GM18858 (cell line): ENCODE measurements around the gene RPTN.

Experiments used
- ATAC-seq: cut with Tn5 transposase; IDR thresholded peaks from one replicate; pipeline ENCODE4 v1.9.1; 2021; ENCODE audit not compliant: unreplicated experiment

The RPTN gene

DNA sequence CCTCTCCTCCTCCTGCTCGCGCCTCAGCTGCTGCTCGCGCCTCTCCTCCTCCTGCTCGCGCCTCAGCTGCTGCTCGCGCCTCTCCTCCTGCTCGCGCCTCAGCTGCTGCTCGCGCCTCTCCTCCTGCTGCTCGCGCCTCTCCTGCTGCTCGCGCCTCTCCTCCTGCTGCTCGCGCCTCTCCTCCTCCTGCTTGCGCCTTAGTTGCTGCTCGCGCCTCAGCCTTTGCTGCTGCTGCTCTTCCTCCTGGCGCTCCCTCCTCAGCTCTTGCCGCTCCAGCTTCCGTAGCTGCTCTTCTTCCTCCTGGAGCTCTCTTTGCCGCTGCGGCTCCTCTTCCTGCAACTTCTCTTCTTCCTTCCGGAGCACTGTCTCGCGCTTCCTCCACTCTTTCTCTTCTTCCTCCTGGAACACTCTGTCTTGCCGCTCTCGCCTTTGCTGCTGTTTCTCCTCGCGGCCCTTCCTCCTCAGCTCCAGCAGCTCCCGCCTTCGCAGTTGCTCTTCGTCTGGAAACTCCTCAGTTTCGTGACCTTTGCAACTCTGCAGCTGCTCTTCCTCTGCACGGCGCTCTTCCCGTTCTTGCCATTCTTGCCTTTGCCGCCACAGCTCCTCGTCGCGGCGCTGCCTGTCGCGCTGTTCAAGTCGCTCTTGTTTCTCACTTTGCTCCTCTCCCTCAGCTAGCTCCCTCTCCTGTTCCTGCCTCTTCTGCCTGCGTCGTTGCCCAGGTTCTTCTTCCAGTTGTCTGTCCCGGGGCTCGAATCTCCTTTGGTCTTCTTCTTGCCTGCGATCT is 46.7 kb downstream of the RPTN start:
- no peak for ATAC-seq

DNA sequence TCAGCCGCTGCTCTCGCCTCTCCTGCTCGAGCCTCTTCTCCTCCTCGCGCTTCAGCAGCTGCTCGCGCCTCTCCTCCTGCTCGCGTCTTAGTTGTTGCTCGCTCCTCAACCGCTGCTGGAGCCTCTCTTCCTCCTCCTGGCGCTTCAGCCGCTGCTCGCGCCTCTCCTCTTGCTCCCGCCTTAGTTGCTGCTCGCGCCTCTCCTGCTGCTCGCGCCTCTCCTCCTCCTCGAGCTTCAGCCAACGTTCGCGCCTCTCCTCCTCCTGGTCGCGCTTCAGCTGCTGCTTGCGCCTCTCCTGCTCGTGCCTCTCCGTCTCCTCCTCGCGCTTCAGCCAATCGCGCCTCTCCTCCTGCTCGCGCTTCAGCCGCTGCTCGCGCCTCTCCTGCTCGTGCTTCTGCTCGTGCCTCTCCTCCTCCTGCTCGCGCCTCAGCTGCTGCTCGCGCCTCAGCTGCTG is 47.5 kb downstream of the RPTN start:
- no peak for ATAC-seq

DNA sequence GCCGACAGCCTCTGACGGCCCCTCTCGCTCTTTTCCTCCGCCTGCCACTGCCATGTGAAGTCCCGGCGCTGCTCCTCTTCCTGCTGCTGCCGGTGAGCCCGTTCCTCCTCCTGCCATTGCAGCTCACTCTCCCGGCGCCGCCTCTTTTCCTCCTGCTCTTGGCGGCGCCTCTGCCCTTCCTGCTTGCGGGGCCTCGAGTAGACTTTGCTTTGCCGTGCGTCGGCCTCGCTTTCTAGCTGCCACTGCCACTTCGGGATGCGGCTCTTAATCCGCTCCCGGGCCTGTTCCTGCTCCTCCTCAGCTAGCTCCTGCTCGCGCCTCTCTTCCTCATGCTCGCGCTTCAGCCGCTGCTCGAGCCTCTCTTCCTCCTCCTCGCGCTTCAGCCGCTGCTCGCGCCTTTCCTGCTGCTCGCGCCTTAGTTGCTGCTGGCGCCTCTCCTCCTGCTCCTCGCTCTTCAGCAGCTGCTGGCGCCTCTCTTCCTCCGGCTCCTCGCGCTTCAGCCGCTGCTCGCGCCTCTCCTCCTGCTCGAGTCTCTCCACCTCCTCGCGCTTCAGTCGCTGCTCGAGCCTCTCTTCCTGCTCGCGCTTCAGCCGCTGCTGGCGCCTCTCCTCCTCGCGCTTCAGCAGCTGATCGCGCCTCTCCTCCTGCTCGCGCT is 48.0 kb downstream of the RPTN start:
- no peak for ATAC-seq

DNA sequence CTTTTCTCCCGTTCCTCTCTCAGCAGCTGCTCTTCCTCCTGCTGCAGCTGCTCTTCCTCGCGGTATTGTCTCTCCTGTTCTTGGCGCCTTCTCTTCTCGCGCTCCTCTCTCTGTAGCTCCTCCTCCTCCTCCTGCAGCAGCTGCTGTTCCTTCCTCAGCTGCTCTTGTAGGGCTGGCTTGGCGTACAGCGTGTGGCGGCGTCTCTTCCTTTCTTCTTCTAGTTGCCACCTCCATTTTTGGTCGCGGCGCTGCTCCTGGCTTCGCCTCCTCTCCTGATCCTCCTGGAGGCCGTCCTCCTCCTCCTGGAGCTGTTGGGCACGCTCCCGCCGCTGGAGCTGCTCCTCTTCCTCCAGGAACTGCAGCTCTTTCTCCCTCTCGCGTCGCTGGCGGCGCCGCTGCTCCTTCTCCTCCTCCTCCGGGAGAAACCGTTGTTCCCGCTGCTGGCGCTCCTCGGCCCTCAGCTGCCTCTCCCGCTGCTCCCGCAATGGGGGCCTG is 48.6 kb downstream of the RPTN start:
- ATAC-seq: no peak

DNA sequence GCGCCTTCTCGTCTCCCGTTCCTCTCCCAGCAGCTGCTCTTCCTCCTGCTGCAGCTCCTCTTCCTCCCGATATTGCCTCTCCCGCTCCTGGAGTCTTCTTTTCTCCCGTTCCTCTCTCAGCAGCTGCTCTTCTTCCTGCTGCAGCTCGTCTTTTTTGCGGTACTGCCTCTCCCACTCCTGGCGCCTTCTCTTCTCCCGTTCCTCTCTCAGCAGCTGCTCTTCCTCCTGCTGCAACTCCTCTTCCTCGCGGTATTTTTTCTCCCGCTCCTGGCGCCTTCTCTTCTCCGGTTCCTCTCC is 49.1 kb downstream of the RPTN start:
- ATAC-seq: no peak

DNA sequence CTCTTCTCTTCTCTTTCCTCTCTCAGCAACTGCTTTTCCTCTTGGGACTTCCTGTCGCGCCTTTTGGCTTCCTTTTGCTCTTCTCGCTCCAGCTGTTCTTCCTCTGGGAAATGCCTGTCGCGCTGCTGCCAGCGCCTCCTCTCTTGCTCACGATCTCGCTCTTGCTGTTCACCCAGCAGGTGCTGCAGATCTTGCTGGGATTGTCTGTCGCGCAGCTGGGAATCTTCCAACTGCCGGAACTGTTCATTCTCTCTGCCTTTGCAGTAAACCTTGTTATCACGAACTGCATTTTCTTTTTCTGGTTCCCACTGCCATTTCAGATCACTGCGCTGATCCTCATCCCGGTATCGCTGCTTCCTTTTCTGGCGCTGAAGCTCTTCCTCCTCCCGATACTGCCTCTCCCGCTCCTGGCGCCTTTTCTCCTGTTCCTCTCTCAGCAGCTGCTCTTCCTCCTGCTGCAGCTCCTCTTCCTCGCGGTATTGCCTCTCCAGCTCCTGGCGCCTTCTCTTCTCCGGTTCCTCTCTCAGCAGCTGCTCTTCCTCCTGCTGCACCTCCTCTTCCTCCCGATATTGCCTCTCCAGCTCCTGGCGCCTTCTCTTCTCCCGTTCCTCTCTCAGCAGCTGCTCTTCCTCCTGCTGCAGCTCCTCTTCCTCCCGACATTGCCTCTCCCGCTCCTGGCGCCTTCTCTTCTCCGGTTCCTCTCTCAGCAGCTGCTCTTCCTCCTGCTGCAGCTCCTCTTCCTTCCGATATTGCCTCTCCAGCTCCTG is 49.6 kb downstream of the RPTN start:
- ATAC-seq: no peak

DNA sequence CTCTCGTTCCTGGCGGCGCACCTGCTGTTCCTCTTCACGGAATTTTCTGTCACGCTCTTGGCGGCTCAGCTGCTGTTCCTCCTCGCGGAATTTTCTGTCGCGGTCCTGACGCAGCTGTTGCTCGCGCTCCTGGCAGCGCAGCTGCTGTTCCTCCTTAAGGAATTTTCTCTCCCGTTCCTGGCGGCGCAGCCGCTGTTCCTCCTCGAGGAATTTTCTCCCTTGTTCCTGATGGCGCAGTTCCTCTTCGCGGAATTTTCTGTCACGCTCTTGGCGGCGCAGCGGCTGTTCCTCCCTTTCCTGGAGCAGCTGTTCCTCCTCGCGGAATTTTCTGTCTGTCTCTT is 50.2 kb downstream of the RPTN start:
- ATAC-seq: no peak

DNA sequence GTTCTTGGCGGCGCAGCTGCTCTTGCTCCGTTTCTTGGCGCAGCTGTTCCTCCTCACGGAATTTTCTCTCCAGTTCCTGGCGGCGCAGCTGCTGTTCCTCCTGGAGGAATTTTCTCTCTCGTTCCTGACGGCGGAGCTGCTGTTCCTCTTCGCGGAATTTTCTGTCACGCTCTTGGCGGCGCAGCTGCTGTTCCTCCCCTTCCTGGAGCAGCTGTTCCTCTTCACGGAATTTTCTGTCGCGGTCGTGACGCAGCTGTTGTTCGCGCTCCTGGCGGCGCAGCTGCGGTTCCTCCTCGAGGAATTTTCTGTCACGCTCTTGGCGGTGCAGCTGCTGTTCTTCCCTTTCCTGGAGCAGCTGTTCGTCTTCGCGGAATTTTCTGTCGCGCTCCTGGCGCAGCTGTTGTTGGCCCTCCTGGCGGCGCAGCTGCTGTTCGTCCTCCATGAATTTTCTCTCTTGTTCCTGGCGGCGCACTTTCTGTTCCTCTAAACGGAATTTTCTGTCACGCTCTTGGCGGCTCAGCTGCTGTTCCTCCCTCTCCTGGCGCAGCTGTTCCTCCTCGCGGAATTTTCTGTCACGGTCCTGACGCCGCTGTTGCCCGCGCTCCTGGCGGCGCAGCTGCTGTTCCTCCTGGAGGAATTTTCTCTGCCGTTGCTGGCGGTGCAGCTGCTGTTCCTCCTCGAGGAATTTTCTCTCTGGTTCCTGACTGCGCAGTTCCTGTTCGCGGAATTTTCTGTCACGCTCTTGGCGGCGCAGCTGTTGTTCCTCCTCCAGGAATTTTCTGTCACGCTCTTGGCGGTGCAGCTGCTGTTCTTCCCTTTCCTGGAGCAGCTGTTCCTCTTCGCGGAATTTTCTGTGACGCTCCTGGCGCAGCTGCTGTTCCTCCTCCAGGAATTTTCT is 50.8 kb downstream of the RPTN start:
- ATAC-seq: no peak

DNA sequence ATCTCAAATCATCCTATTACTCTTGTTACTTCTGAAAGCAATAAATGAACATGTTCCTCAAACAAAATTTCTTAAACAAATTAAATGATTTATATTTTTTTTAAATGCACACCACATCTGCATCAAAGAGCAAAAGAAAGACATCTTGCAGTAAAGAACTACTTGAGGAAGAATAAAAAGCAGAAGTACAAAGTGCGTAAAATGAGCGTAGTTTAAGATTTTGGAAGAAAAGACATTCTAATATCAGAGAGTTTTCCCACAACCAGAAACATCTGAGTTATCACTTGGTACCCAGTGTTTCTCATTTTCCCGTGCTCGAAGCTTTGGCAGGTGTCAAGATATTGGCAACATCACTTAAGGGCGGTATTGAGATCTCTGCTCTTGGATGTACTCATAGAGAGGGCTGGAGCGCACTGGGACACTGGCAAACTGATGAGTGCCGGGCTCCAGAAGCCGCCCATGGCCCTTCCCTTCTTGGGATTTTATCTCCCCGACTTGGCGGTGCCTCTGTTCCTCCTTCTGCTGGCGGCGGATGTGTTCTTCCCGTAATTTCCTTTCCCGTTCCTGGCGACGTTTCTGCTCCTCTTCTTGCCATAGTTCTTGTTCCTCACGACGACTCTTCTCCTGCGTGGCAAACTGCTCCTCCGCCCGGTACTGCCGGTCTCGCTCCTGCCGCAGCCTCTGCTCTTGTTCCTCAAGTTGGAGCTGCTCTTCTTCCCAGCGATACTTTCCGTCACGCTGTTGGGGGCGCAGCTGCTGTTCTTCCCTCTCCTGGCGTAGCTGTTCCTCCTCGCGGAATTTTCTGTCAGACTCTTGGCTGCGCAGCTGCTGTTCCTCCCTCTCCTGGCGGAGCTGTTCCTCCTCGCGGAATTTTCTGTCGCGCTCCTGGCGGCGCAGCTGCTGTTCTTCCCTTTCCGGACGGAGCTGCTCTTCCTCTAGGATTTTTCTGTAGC is 51.7 kb downstream of the RPTN start:
- no peak for ATAC-seq

DNA sequence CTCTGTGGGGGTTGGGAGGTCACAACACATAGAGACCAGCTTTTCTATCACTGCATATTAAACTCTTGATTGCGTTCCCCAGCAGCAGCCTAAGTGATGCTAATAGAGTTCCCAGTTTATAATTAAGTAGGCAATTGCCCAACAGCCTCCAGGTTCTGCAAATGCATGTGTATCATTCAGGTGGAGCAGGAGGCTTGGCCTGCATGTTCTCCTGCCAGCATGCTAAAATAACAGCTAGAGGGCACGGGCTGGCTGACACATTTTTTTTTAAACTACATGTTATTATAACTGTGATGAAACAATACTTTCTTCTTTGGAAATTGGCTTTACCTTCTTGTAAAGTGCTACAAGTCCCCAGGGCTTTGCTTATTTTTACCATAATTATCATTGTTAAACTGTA is 54.2 kb downstream of the RPTN start:
- no peak for ATAC-seq
